Mucosa of stomach (tissue), 1 donor: ENCODE measurements around the gene ITFG1.

ENCODE experiments used
- H3K27me3 ChIP-seq: one replicate; pipeline ENCODE4 v1.7.0; 2013; ENCODE audit warnings: mild to moderate bottlenecking, low read length; ENCODE audit not compliant: control insufficient read depth, insufficient read depth
- H3K36me3 ChIP-seq: one replicate; pipeline ENCODE4 v1.7.0; 2013; ENCODE audit warnings: low read length; ENCODE audit not compliant: control insufficient read depth, insufficient read depth
- H3K4me1 ChIP-seq: one replicate; pipeline ENCODE4 v1.7.0; 2013; ENCODE audit warnings: mild to moderate bottlenecking, low read length; ENCODE audit not compliant: control insufficient read depth, insufficient read depth
- H3K4me3 ChIP-seq: one replicate; pipeline ENCODE4 v1.7.0; 2013; ENCODE audit warnings: low read length
- H3K9ac ChIP-seq: one replicate; pipeline ENCODE4 v1.7.0; 2013; ENCODE audit warnings: mild to moderate bottlenecking, low read length, moderate library complexity
- H3K9me3 ChIP-seq: one replicate; pipeline ENCODE4 v1.7.0; 2013; ENCODE audit warnings: mild to moderate bottlenecking, low read length, moderate library complexity; ENCODE audit not compliant: control insufficient read depth
- donor health status: Pancreatic carcinoma.

Gene ITFG1

DNA sequence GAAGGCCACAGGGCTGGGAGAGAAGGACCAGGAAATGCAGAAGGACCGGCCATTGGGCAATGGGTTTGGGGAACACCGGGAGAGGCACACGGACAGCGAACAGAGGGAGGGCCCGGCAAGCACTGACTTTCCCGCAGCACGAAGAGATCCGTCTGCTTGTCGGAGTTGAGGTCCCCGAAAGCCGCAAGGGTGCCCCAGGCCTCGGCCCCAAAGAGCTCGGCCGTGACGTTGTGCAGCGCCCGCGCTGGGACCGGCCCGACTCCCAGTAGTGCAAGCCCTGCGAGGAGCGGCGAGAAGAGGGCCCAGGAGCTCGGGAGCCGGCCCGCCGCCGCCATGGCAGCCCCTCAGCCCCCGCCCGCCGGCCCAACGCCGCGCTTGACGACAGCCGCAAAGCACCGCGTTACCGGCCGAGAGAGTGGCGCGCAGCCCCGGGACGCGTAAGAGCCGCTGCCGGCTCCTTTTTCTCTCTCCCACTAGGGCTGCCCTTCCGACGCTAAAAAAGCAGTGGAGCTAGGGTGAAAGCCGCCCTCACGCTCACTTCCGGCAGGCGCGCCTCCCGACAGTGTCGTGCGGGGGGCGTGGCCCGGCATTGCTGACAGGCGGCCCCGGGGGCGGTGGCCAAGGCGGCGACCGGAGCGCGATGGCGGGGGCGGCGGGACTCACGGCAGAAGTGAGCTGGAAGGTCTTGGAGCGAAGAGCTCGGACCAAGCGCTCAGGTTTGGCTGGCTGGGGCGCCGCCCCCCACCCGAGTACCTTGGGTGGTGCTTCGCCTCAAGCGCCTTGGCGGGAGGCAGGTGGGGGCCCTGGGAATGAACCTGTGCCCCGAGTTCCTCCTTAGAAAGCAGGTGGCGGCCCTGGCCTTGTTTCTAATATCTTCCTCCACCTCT lies at the start of gene ITFG1, which contains the start of gene PHKB:
Gene ITFG1, minus strand, starts transcription at position 353 of the 887 bp plus-strand sequence. Its CDS starts 18 bp downstream, at position 335.
Gene PHKB, plus strand, starts transcription at position 621 of the 887 bp plus-strand sequence. Its CDS starts 20 bp downstream, at position 641.
- no peaks in the 10 kb centered on the region for H3K27me3 ChIP-seq
- H3K36me3 ChIP-seq = no peaks in the 10 kb centered on the region
- H3K4me3 ChIP-seq = peak within 1 kb of the TSS; percentile 93
- H3K9me3 ChIP-seq = no peaks in the 10 kb centered on the region
- peaks cover 21% of the 10 kb centered on the region for H3K4me1 ChIP-seq
- H3K9ac ChIP-seq = peak within 1 kb of the TSS; percentile 92

DNA sequence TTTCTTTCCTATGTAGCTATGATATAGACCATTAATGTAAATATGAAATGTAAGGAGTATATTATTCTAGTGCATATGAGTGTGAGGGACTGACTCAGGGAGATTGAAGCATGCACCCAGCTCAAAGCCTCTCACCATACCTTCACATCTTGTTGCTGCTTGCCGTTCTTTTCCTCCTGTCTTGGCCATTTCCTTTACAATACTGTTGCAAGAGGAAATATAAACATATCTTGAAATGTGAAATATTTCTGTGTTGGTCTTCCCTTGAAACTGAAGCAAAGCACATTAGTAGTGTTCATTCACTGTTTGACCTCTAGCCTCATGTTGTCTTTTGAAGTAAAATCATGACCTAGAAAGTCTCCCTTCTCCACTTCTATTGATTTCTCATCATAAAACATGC lies 46.8 kb upstream of the ITFG1 start:
- Histone ChIP-seq H3K4me3 (no peak overlapping the region), H3K27me3 (no peaks in the 10 kb centered on the region), H3K36me3 (no peaks in the 10 kb centered on the region), H3K9ac (no peak overlapping the region), H3K9me3 (no peaks in the 10 kb centered on the region), H3K4me1 (no peaks in the 10 kb centered on the region)

DNA sequence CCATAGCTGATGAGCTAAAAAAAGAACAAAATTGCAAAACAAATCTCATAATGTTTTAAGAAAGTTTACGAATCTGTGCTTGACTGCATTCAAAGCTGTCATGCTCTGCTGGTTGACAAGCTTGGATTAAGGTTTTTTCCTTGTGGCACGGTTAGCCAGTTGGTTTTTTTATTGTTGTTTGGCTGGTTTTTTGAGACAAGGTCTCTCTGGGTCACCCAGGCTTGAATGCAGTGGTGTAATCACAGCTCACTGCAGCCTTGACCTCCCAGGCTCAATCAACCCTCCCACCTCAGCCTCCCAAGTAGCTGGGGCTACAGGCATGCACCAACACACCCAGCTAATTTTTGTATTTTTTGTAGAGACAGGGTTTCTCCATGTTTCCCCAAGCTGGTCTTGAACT lies 45.9 kb upstream of the ITFG1 start:
- H3K4me3 ChIP-seq = no peak overlapping the region
- H3K9ac ChIP-seq = no peak overlapping the region
- H3K9me3 ChIP-seq = no peaks in the 10 kb centered on the region
- H3K27me3 ChIP-seq = no peaks in the 10 kb centered on the region
- no peaks in the 10 kb centered on the region for H3K36me3 ChIP-seq
- H3K4me1 ChIP-seq = no peaks in the 10 kb centered on the region

DNA sequence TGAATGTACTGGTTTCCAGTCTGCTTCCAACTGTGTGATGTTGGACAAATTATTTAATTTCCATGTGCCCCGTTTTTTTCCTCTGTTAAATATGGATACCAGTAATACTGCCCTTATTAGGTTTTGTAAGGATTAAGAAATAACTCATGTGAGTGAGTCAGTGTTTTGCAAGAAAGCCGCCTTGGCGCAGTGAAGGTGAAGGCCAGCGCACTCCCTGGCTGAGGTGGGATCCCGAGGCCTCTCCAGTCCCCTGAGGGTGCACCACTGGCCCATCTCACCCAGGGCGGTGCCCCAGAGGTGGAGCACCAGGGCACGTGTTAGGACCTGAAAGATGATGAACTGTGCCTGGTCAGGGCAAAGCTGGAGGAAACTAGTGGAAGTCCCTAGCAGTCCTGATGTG lies 43.7 kb upstream of the ITFG1 start:
- H3K36me3 ChIP-seq = peaks cover 5% of the 10 kb centered on the region
- no peaks in the 10 kb centered on the region for H3K9me3 ChIP-seq
- H3K4me1 ChIP-seq = no peaks in the 10 kb centered on the region
- no peak overlapping the region for H3K9ac ChIP-seq
- H3K4me3 ChIP-seq = no peak overlapping the region
- no peaks in the 10 kb centered on the region for H3K27me3 ChIP-seq

DNA sequence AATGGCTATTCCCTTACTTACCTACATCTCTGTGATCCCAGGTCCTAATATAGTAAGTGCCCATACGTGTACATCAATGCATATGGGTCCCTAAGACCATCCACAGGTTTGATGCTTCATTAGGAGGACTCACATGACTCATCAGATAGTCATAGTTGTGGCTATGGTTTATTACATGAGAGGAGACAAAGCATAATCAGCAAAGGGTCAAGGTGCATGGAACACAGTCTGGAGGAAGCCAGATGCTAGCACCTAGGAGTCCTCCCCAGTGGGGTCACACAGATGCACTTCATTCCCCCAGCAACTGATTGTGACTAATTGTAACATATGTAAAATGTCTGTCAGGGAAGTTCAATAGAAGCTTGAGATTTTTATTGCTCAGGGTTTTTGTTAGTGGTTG lies 43.1 kb upstream of the ITFG1 start:
- Histone ChIP-seq H3K36me3 (peaks cover 5% of the 10 kb centered on the region), H3K4me1 (no peaks in the 10 kb centered on the region), H3K9ac (no peak overlapping the region), H3K4me3 (no peak overlapping the region), H3K27me3 (no peaks in the 10 kb centered on the region), H3K9me3 (no peaks in the 10 kb centered on the region)

DNA sequence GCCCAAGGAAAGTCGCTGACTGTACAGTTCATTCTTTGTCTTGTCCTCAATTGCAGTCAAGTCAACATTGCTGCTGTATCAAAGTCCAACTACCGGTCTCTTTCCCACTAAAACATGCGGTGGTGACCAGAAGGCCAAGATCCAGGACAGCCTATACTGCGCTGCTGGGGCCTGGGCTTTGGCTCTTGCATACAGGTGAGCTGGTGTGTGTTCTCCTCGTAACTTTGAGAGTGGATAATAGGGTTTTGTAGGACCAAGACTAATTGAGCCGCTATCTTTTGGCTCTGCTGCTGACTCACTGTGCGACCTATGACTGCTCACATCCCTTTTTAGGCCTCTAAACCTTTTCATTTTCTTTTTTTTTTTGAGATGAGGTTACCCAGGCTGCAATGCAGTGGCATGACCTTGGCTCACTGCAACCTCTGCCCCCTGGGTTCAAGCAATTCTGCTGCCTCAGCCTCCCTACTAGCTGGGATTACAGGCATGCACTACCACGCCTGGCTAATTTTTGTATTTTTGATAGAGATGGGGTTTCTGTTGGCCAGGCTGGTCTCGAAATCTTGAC lies 38.9 kb upstream of the ITFG1 start:
- Histone ChIP-seq H3K27me3 (no peaks in the 10 kb centered on the region), H3K4me3 (no peak overlapping the region), H3K9me3 (no peaks in the 10 kb centered on the region), H3K4me1 (no peaks in the 10 kb centered on the region), H3K9ac (no peak overlapping the region), H3K36me3 (peaks cover 5% of the 10 kb centered on the region)

DNA sequence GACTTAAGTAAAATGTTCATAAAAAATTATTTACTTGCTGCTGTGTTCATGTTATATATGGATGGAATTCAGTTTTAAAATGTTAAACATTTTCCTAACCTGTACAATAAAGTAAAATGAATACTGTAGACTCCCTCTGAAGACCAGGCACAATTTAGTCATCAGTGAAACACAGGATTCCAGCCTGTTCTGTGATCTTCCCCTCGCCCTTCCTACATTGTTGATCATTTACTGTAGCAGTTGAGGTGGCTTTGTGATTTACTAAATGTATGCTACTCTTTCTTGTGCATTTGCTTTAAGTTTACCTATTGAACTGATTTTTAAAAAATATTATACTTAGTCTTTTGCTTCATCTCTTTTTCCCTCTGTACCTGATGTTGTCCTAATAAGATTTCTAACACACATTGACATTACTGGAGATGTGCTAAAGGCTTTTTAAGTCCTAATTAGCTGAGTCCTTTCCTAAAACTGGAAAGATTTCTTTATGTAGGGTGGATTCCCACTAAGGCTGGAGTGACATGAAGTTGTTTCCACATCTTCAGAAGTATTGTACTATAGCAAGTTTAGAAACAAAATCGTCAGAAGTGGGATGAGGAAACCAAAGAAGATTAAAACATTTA lies 38.3 kb upstream of the ITFG1 start:
- no peaks in the 10 kb centered on the region for H3K27me3 ChIP-seq

DNA sequence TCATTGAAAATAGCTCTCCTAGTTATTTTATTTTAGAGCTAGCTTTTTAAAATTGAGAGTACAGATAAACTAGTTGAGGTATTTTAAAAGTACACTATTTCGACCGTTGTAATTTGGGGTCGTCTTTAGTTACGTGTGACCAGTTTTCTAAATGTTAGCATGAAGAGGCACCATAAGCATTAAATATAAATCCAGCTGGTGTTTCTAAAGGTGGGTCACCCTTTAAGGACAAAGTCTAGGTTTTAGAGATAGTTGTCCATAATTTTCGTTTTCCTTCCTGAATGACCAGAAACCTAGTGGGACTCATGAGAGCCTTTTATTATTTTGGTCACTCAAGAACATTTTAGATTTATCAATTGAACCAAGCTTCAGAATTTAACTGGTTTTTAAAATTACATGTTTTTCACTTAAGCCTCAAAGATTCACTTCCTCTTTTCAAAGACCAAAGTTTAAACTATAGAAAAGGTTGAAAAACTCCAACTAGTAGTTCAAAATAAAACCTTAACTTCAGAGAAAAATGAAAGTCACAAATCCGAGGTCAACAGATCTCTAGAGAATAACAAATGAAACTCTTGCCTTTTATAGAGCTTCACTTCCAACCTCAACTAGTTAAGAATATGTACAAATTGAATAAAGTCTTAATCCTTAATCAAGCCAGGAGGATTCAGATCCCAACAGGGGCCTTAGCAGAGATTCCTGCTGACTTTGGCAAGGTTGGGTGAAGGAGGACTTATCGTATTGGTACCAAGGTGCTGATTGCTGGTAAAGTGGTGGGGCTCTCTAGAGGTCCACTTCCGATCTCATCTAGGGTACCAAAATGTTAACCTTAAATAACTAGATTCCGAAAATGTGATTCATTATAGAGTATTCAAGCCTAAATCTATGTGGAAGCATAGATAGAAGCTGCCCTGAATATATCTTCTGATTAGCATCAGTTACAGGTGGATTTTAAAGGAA lies 32.8 kb upstream of the ITFG1 start:
- Histone ChIP-seq H3K4me1 (no peaks in the 10 kb centered on the region), H3K36me3 (no peaks in the 10 kb centered on the region), H3K27me3 (no peaks in the 10 kb centered on the region), H3K4me3 (no peak overlapping the region), H3K9ac (no peak overlapping the region), H3K9me3 (no peaks in the 10 kb centered on the region)

More for the DNA sequence above, 38.3 kb upstream of the ITFG1 start:
- H3K36me3 ChIP-seq = peaks cover 5% of the 10 kb centered on the region
- H3K4me1 ChIP-seq = no peaks in the 10 kb centered on the region
- no peaks in the 10 kb centered on the region for H3K9me3 ChIP-seq
- H3K9ac ChIP-seq = no peak overlapping the region
- H3K4me3 ChIP-seq = no peak overlapping the region

DNA sequence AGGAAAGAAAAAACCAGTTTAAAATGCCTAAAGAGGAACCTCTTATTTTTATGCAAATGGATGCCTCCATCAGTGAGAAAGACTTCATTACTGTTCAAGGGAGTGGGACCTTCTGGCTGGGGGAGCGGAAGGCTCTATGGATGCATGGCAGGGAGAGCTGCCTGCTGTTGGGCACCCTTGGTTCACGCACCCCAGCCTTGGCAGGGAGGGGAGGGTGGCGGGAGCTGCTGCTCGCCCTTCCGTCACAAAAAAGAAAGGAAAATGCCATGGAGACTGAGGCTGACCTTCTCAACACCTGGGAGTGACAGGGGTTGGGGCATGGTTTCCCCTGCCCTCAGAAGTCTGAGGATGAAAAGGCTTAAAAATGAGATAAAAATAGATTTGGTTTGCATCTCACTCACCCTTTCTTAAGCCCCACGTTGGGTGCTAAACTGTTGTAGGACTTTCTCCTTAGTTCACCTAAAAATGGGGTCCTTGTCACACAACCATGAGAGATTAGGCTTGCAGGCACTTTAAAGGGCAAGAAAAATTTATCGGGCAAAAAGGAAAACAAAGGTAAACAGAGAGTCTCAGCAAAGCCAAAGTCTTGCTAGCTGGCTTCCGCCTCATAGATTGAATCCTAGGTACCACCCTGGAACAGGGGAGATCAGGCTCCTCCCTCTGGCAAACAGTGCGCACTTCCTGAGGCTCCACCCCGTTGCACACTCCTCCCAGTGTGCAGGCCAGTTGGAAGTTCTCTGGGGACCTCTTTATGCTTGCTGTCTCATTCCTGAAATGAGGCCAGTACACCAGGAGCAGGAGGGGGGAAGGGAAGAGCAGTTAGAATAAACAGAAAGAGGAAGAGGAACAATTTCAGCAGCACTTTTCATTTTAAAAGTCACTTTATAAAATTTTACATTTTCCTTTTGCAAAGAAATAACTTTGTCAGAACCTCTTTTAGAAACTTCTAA lies 31.8 kb upstream of the ITFG1 start:
- Histone ChIP-seq H3K9me3 (no peaks in the 10 kb centered on the region), H3K4me1 (no peaks in the 10 kb centered on the region), H3K4me3 (no peak overlapping the region)

DNA sequence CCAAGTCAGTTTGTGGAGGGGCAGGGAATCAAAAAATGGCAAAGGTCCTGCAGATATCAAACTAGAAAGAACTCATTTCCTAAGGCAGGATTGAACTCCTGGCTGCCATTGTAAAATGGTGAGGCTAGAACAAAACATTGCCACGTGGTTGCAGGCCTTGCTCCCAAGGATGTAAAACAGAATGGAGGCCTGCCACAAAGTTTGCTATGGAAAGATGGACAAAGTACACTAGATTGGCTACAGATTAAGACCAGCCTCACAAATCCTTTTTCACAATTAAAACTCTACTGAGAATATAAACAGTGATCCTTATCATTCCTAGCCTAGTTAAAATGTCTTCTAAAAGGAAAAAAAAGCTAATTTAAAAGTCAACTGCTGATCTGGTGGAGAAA lies 31.2 kb upstream of the ITFG1 start:
- Histone ChIP-seq H3K4me3 (no peak overlapping the region), H3K9ac (no peak overlapping the region), H3K9me3 (no peaks in the 10 kb centered on the region), H3K36me3 (no peaks in the 10 kb centered on the region), H3K27me3 (no peaks in the 10 kb centered on the region), H3K4me1 (no peaks in the 10 kb centered on the region)

More for the DNA sequence above, 31.8 kb upstream of the ITFG1 start:
- Histone ChIP-seq H3K36me3 (no peaks in the 10 kb centered on the region), H3K9ac (no peak overlapping the region), H3K27me3 (no peaks in the 10 kb centered on the region)

DNA sequence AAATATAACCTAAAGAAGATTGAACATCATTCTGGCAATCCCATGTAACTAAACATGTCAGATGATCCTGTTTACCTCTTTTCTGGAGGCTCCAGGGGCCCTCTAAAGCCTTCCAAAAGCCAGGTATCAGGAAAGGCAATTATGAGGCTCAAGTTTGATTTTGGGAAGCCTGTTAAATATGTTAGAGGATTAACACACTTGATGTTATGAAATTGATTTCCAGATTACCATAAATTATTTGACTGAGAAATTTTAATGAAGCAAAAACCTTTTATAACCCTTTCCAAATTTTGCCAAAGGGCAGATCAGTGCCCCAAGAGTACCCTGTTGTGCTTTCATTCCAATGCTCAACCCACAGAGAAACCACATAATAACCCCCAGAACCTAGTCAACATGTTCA lies 29.6 kb upstream of the ITFG1 start:
- Histone ChIP-seq H3K9me3 (no peaks in the 10 kb centered on the region), H3K4me1 (no peaks in the 10 kb centered on the region), H3K27me3 (no peaks in the 10 kb centered on the region), H3K36me3 (no peaks in the 10 kb centered on the region), H3K4me3 (no peak overlapping the region), H3K9ac (no peak overlapping the region)
